ENCODE data around the gene CCL1. TPM values are rescaled to one million over a fixed set of nuclear protein-coding genes. Genes with fewer than 3 reads are reported as not detected.

Gene CCL1
- total and polyA plus RNA-seq, 4 donors, result not detected

DNA sequence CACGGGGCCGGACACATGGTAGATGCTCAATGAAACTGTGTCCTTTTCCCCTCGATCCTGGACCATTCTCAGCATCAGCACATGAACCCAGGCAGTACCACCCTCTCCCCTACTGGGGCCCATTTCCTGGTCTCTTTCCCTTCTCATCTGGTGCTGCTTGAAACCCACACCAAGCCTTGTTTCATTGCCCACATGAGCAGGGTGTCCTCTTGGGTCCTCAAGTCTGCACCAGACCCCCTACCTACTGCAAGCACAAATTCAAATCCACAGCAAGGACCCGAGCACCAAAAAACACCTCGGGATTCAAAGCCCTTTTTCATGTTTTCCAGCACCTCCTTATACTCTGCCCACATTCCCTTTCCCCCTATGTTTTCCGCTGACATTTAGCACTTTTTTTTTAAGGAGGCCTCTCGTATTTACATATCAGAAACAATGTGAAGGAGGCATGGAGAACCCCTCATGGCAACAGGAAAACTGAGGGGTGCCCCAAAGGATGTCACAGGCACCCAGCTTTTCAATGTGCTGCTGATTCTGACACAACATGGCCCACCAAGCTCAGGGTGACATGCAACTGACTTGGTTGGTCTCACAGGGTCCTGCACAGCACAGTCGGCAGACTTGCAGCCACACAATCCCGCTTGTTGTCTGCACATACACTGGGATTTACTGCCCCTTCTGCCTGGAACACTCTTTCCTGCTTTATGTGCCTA, 4.6 kb upstream of the CCL1 start (continued):
- TF ChIP-seq YY1 (IDR thresholded peaks at IDR 0.05) (no peak), FOXA1 (IDR thresholded peaks at IDR 0.05) (no peak), GABPA (IDR thresholded peaks at IDR 0.05 in 1 of 2, conservative IDR thresholded peaks at IDR 0.05 in 1 of 2) (no peak), SP1 (IDR thresholded peaks at IDR 0.05) (no peak)
- TF ChIP-seq, protein P1, sequence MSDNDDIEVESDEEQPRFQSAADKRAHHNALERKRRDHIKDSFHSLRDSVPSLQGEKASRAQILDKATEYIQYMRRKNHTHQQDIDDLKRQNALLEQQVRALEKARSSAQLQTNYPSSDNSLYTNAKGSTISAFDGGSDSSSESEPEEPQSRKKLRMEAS (IDR thresholded peaks at IDR 0.05), result no peak
- TF ChIP-seq, protein P2, sequence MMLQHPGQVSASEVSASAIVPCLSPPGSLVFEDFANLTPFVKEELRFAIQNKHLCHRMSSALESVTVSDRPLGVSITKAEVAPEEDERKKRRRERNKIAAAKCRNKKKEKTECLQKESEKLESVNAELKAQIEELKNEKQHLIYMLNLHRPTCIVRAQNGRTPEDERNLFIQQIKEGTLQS (IDR thresholded peaks at IDR 0.05), result no peak
- TF ChIP-seq, protein P3, sequence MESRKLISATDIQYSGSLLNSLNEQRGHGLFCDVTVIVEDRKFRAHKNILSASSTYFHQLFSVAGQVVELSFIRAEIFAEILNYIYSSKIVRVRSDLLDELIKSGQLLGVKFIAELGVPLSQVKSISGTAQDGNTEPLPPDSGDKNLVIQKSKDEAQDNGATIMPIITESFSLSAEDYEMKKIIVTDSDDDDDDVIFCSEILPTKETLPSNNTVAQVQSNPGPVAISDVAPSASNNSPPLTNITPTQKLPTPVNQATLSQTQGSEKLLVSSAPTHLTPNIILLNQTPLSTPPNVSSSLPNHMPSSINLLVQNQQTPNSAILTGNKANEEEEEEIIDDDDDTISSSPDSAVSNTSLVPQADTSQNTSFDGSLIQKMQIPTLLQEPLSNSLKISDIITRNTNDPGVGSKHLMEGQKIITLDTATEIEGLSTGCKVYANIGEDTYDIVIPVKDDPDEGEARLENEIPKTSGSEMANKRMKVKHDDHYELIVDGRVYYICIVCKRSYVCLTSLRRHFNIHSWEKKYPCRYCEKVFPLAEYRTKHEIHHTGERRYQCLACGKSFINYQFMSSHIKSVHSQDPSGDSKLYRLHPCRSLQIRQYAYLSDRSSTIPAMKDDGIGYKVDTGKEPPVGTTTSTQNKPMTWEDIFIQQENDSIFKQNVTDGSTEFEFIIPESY (IDR thresholded peaks at IDR 0.05), result no peak

DNA sequence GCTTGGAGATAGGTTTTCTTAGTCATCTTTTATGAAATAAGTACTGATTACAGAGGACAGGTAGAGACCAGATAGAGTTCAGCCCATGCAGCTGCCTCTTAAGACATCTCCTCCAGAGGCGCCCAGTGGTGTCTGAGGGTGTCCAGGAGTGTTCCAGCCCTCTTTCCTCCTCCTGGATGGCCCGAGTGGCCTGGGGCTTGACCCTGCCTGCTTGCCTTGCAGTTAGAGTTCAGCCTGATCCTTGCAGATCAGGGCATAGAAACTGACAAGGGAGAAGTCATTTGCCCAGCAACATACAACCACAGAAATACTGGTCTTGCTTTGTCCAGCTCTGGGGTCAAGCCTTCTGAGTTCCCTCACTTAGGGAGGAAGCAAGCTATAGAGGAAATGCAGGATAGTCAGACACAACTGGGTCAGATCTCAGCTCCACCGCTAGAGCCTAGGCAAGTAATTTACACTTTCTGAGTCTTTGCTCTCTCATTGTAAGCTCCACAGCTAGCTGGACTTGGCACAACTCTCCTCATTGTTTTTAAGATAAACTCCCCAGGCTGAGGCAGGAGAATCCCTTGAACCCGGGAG, 3.6 kb upstream of the CCL1 start:
- no peak overlapping the region for H3K4me3 ChIP-seq (ENCODE audit: low read depth in 1 of 3, low read length in 3 of 3)
- no peak overlapping the region for H3K27ac ChIP-seq (ENCODE audit: low read depth in 1 of 2, low read length in 2 of 2)
- no peaks in the 10 kb centered on the region for H3K36me3 ChIP-seq (ENCODE audit: control insufficient read depth in 4 of 4, insufficient read depth in 3 of 4, low read depth in 1 of 4, low read length in 3 of 4)
- TF ChIP-seq, protein P1 (IDR thresholded peaks at IDR 0.05), result no peak
- TF ChIP-seq FOXA2 (IDR thresholded peaks at IDR 0.05) (no peak), YY1 (IDR thresholded peaks at IDR 0.05) (no peak), GABPA (IDR thresholded peaks at IDR 0.05 in 1 of 2, conservative IDR thresholded peaks at IDR 0.05 in 1 of 2) (no peak), TAF1 (conservative IDR thresholded peaks at IDR 0.05) (no peak), RAD21 (IDR thresholded peaks at IDR 0.05) (no peak), RXRA (IDR thresholded peaks at IDR 0.05) (no peak), NR2F2 (IDR thresholded peaks at IDR 0.05) (no peak), HNF4G (IDR thresholded peaks at IDR 0.05) (no peak), EGR1 (IDR thresholded peaks at IDR 0.05; ENCODE audit: low read depth in 2 of 2) (no peak), FOXA1 (IDR thresholded peaks at IDR 0.05) (no peak), HNF4A (conservative IDR thresholded peaks at IDR 0.05) (no peak), JUND (IDR thresholded peaks at IDR 0.05) (no peak)
- TF ChIP-seq, protein P4, sequence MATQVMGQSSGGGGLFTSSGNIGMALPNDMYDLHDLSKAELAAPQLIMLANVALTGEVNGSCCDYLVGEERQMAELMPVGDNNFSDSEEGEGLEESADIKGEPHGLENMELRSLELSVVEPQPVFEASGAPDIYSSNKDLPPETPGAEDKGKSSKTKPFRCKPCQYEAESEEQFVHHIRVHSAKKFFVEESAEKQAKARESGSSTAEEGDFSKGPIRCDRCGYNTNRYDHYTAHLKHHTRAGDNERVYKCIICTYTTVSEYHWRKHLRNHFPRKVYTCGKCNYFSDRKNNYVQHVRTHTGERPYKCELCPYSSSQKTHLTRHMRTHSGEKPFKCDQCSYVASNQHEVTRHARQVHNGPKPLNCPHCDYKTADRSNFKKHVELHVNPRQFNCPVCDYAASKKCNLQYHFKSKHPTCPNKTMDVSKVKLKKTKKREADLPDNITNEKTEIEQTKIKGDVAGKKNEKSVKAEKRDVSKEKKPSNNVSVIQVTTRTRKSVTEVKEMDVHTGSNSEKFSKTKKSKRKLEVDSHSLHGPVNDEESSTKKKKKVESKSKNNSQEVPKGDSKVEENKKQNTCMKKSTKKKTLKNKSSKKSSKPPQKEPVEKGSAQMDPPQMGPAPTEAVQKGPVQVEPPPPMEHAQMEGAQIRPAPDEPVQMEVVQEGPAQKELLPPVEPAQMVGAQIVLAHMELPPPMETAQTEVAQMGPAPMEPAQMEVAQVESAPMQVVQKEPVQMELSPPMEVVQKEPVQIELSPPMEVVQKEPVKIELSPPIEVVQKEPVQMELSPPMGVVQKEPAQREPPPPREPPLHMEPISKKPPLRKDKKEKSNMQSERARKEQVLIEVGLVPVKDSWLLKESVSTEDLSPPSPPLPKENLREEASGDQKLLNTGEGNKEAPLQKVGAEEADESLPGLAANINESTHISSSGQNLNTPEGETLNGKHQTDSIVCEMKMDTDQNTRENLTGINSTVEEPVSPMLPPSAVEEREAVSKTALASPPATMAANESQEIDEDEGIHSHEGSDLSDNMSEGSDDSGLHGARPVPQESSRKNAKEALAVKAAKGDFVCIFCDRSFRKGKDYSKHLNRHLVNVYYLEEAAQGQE (IDR thresholded peaks at IDR 0.05), result no peak
- TF ChIP-seq, protein P5, sequence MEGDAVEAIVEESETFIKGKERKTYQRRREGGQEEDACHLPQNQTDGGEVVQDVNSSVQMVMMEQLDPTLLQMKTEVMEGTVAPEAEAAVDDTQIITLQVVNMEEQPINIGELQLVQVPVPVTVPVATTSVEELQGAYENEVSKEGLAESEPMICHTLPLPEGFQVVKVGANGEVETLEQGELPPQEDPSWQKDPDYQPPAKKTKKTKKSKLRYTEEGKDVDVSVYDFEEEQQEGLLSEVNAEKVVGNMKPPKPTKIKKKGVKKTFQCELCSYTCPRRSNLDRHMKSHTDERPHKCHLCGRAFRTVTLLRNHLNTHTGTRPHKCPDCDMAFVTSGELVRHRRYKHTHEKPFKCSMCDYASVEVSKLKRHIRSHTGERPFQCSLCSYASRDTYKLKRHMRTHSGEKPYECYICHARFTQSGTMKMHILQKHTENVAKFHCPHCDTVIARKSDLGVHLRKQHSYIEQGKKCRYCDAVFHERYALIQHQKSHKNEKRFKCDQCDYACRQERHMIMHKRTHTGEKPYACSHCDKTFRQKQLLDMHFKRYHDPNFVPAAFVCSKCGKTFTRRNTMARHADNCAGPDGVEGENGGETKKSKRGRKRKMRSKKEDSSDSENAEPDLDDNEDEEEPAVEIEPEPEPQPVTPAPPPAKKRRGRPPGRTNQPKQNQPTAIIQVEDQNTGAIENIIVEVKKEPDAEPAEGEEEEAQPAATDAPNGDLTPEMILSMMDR (IDR thresholded peaks at IDR 0.05; ENCODE audit: low read depth, low read length, missing input control), result no peak
- TF ChIP-seq, protein P3 (IDR thresholded peaks at IDR 0.05), result no peak
- H3K27me3 ChIP-seq (ENCODE audit: control insufficient read depth in 4 of 4, insufficient read depth in 4 of 4, low read length in 3 of 4), result peaks cover 0 to 2% (median 0%) of the 10 kb centered on the region in 4 donors
- no peak for DNase-seq (ENCODE audit: low spot score)
- peaks cover 7 to 20% (median 18%) of the 10 kb centered on the region in 4 donors for H3K4me1 ChIP-seq (ENCODE audit: control insufficient read depth in 4 of 4, insufficient read depth in 4 of 4, low read length in 3 of 4)
- H3K9me3 ChIP-seq (ENCODE audit: control insufficient read depth in 4 of 4, low read length in 3 of 4), result no peaks in the 10 kb centered on the region
- no peak overlapping the region for H3K9ac ChIP-seq (ENCODE audit: low read depth in 1 of 2, low read length in 2 of 2)
- whole genome bisulfite sequencing, result 81% methylated on average over 4 of the region's 4 CpGs
